ENCODE results near the gene LRRC42.

LRRC42 gene, protein sequence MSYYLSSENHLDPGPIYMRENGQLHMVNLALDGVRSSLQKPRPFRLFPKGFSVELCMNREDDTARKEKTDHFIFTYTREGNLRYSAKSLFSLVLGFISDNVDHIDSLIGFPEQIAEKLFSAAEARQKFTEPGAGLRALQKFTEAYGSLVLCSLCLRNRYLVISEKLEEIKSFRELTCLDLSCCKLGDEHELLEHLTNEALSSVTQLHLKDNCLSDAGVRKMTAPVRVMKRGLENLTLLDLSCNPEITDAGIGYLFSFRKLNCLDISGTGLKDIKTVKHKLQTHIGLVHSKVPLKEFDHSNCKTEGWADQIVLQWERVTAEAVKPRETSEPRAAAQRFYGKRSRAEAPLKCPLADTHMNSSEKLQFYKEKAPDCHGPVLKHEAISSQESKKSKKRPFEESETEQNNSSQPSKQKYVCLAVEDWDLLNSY

DNA sequence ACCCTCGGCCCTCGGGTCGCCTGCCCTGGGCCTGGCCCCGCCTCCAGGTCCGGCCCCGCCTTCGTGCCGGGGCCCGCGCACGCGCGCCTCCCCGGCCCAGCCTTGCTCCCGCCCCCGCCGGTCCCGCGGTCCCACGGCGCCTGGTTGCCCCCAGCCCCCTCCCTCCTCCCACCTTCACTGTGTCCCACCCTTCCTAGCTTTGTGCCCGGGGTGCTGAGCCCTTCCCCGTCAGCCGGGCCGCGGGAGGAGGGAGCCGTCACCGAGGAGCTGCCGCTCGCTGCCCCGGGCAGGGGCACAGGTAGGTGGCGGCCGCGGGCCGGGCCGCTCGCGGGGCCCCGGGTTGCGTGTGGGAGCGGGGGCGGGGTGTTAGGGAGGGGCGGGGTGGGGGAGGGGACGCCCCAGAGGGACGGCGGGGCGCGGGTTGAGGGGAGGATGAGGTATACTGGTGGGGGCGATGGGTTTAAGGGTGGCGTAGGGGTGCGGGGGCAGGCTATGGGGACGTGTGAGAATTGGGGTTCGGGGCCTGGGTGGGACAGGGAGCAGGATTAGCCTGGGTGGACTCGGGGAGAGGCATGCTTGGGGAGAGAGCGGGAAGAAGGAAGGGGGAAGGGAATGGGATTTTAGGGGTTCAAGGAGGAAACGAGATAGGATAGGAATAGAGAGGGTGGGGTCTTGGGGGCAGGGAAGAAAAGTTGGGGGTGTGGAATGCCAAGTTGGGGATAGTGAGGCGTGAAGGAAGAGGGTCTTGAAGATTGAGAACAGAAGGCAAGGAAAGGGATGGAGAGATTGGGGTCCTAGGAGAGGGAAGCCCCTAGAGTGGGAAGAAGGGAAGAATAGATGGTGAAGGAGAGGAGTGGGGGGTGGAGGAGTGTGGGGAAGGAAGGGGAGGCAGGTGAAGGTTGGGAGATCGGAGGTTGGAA is at the start of gene LRRC42:
LRRC42 (plus strand) TSS at position 99 of the 920 bp plus-strand sequence. CDS start 5,650 bp downstream, outside the sequence.
- no peak for DNase-seq

DNA sequence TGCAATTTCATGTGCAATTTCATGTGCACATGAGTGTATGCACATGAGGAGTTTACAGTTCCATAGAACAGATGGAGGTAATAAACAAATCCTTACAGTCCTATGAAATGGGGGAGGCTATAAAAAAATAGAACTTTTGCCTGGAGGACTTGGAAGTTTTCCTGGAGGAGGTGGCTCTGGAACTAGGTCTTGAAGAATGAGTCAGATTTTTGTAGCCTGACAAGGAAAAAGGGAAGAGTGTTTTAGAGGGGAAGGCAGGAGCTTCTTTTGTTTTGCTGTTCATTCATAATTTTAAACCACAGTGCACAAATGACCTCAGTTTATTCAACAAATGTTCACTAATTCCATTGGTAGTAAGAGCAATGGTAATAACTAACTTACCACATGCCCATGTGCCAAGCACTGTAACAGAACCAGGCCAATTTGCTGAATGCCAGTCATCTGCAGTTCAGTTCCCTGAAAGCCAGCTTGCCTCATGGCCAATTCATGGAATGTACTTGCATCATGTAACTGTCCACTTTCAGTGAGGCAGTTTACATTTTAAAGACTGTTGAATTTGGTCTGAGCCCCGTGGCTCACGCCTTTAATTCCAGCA is 49.4 kb upstream of the LRRC42 start:
- DNase-seq, result no peak

DNA sequence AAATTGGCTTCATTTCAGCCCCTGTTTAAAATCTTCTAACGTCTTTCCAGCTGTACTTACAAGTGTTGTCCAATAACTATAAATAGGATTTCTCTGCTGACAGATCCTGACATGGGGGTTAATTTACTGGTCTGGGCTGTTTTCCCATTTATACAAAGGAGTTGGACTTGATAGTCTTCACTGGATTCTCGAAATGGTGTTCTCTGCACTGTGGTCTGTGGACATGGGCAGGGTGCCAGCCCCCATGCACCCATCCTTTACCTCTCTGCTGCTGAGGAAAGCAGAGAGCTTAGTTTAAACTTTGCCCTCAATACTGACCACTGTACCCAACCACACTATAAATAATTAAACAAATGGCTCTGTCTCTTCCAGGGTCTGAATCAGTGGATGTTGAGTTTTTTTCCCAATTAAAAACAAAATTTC is 46.9 kb upstream of the LRRC42 start:
- DNase-seq, result no peak

DNA sequence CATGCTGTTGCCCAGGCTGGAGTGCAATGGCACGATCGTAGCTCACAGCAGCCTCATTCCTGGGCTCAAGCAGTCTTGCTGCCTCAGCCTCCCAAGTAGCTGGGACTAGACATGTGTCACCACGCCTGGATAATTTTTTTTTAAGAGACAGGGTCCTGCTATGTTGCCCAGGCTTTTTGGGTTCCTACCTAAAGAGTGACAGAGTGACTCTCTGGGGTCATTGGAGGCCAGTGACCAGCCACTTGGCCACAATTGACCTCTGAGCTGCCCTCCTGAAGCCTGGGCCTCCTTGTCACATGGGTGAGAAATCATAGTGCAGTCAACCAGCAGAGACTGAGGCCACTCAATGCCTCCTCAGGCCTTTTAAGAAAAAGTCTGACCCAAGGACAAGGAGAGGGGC is 46.4 kb upstream of the LRRC42 start:
- DNase-seq, result no peak

DNA sequence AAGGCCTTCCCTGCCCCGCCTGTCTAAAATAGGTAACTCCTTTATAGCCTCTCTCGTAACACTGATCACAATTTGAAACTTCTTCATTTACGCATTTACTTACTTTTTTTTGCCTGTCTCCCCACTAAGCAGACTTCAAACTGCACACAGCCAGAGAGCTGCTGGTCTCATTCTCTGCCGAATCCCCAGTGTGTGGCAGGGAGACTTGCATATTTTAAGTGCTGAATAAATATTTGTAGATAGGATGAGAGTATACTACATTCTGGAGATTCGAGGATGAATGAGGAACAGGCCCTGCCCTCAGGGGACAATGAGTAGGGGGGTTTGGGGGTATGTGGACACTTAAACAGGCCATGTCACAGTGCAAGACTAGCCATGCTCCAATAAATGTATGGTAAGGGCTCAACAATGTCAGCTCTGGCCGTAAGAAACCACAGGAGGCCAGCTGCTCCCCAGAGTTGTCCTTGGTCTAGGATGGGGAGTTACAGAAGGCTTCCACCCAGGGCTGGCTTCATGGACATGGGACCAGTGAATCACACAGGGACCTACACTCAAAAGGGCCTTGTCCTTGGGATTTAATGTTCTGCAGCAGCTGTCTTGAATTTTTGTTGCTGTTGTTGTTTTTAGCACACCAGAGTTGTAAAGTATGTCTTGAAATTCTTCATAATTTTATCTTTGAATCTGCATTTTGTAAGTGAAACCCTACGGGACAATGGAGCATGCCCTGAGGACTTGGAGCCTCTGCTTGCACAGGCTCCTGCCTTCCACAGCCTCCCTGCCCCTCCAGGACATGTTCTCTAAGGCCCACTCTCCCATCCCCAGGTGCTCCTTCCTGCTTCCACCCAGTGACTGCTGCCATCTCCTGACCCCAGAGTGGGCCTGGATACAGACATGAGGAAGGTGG is 43.7 kb upstream of the LRRC42 start:
- DNase-seq, result no peak

DNA sequence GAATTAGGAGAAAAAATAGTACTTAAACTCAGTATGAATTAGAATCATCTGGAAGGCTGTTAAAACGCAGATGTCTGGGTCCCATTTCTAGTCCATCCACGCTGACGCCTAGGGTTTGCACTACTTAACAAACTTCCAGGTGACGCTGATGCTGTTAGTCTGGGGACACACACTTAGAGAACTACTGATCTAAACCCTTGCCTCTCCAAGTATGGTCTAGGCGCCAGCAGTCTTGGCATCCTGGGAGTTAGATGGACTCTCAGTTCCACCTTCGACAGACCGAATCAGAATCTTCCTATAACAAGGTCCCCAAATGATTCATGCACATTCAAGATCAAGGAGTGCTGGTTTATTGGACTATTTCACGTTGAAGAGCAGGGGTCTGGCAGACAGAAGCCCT is 40.6 kb upstream of the LRRC42 start:
- DNase-seq, result no peak

DNA sequence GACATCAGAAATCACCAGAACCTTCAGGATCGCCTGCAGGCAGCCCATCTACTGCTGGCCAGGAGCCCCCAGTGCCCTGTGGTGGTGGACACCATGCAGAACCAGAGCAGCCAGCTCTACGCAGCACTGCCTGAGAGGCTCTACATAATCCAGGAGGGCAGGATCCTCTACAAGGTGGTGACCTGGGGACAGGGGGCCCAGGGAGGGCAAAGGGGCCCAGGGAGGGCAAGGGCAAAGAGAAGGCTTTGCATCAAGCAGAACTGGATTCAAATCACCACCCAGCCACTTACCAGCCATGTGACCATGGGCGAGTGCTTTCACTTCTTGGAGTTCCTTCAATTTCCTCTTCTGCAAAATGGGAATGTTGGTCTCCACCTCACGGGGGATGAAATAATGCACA is 40.0 kb upstream of the LRRC42 start:
- DNase-seq, result no peak

DNA sequence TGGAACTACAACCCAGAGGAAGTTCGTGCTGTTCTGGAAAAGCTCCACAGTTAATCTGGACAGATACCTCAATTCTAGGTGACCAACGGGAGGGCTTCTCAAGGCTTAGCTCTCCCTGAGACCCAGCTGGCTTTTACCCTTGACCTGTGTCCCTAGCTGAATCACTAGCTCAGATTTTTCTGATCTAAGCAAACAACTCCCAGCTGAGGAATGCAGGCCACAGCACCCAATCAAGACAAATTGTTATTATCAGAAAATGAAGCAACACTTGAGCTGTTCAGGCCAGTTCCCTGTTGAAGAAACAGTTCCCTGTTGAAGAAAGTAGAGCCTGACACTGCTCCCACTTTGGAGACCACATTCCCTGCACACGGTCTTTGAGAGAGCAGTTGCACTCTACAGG is 36.2 kb upstream of the LRRC42 start:
- no peak for DNase-seq

DNA sequence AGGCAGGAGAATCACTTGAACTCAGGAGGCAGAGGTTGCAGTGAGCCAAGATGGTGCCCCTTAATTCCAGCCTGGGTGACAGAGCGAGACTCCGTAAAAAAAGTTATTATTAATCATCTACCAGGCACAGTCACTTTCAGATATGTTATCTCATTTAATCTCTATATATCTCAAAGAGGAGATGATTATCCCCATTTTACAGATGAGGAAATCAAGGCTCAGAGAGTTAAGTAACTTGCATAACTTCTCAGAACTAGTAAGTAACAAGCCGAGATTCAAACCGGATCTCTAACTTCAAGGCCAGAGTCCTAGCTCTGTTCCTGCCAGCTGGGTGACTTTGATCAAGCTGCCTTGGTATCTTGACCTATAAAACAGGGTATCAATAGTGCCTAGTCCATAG is 34.7 kb upstream of the LRRC42 start:
- no peak for DNase-seq

DNA sequence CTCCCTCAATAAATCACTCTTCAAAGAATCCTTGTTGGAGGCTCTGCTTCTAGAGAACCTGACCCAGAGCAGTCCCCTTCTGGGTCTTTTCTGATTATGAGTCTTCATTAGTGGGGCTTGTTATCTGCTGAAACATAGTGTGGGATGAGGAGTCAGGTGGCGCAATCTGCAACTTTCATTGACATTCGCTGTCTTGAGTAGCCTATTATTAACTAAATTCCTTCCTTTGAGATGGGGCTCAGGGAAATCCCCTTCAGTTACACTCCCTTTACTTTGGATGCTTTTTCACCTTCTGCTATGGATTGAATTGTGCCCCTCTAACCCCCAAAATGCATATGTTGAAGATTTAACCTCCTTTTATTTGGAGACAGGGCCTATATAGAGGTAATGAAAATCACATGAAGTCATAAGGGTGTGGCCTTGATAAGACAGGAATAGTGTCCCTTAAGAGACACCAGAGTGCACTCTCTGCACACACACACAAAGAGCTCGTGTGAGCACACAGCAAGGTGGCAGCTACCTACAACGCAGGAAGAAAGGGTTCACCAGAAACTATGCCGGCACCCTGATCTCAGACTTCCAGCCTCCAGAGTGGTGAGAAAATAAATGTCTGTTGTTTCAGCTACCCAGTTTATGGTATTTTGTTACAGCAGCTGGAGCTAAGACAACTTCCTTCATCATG is 32.7 kb upstream of the LRRC42 start:
- no peak for DNase-seq

DNA sequence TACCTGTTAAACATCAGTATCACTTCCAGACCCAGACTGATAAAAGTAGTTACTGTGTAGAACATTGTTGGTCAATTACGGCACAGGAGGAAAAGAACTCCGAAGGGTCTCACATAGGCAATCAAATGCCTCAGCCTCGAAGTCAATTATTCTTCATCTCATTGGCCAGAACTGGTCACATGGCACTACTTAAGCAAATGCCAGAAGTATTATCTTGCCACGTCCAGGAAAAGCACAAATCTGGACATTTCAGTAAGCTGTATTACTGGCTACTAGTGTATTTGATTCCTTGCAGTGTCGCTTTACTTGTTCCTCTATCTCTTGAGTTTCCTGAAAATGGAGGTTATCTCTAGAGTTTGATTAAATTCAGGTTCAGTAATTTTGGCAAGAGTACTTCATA is 27.8 kb upstream of the LRRC42 start:
- no peak for DNase-seq

DNA sequence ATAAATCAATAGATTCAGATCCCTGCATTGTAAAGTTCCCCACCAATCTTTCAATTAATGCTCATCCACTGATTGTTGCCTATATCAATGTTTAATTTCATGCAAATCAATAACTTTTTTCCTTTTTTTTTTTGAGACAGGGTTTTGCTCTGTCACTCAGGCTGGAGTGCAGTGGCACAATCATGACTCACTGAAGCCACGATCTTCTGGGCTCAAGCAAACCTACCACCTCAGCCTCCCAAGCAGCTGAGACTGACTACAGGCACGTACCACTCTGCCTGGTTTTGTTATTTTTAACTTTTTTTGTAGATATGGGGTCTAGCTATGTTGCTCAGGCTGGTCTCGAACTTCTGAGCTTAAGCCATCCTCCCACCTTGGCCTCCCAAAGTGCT is 26.5 kb upstream of the LRRC42 start:
- no peak for DNase-seq

DNA sequence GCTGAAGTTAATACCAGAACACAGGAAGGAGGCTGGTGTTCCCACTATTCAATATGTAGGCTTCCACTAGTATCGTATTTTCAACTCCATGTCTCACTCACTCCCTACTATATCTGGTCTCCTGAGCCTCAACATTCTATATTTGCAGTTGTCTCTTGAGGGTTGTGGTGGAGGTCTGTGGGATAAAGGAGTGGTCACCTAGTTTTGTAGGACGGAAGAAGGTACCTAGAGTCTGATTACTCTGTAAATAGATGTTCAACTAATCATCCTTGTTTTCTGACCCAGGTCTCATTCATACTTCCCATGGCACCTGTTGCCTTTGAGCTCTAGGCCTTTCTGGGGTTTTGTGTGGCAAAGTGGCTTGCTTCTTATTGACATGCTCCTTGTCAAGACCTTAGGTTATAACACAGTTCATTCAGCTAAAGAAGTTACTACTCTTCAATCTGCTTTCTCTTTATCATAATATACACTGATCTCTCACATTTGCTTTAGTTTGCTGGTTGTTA is 18.7 kb upstream of the LRRC42 start:
- no peak for DNase-seq

DNA sequence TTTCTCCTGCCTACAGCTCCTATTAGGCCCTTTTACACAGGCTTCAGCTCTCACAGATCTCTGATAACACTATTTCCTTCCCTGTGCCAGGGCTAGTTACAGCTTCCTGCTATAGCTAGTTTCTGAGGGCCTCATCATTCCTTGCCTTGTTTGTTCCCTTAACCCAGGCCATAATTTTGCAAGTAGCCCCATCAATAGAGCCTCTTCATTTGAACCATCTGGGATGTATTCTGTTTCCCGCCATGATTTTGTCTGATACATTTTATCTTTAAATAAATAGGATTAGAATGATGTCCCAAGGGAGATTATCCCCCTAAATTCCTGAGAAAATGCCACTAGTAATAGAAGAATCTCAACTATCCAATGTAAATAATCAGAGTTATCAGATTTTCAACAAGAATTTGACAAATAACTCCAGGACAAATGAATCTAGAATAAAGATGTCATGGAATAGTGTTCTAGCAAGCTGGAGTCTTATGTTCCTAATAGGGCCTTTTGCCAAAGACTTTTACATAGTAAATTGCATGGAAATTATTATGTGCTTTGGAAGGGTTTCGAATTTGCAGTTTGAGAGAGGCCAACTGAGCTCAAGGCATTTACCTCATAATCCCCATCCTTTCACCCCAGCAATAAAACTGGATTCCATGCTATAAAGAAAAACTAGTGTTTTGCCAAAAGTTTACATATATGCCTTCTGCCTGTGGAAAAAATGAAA is 16.7 kb upstream of the LRRC42 start:
- no peak for DNase-seq

DNA sequence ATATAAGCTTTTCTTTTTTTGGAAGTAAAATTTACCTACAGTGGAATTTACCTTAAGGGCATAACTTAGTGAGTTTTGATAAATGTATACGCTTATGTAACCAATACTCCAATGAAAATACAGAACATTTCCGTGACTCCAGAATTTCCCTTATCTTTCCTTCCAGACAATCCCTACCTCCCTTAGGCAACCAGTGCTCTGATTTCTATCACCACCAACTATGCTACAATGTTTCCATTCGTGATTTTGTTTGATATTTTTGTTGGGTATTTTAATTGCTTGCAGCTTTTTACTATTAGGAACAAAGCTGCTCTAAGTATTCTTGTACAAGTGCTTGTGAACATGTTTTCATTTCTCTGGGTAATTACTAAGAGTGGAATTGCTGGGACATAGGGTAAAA is 15.2 kb upstream of the LRRC42 start:
- DNase-seq, result no peak

DNA sequence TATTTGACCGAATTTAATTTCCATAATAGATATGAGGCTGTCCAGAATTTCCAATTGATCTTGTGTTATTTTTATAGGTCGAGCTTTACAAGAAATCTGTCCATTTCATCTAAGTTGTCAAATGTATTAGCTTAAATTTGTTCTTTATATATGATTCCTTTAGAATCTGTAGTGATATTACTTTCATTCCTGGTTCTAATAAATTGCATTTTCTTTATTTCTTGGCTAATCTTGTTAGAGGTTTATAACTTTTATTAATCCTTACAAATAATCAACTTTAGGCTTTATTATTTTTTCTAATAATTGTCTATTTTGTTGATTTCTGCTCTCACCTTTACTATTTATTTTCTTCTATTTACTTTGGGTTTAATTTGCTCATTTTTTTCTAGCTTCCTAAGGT is 14.6 kb upstream of the LRRC42 start:
- no peak for DNase-seq

DNA sequence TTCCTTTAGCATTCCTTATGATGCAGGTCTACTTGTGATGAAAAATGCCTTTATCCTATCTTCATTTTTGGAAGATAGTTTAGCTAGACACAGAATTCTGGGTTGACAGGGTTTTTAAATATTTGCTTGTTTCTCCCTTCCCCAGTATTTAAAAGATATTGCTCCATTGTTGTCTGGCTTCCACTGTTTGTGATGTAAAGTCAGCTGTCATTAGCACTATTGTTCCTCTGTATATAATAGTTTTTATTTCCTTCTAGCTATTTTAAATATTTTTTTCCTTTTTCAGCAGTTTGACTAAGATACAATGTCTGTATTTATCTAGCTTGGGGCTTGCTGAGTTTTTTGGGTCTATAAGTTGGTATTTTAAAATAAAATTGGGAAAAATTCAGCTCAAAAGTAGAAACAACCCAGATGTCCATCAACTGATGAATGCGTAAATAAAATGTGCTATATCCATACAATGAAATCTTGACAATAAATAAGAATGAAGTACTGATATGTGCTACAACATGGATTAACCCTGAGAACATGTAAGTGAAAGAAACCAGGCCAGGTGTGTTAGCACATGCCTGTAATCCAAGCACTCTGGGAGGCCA is 11.9 kb upstream of the LRRC42 start:
- no peak for DNase-seq

DNA sequence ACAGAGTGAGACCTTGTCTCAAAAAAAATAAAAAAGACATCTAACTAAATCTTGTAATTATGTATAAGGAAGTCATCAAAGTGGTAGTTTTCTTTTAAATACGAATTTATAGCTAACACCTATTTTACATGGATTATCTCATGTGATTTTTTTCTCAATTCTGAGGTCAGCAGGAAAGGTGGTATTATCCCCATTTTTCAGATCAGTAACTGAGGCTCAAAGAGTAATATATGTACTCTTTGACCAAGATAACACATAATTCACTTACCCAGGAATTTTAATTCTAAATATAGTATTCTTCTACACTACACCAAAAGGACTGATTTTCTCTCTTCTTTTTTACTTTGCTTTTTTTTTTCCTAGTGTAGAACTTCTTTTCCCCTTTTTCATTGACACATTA is 9.7 kb upstream of the LRRC42 start:
- DNase-seq, result no peak

DNA sequence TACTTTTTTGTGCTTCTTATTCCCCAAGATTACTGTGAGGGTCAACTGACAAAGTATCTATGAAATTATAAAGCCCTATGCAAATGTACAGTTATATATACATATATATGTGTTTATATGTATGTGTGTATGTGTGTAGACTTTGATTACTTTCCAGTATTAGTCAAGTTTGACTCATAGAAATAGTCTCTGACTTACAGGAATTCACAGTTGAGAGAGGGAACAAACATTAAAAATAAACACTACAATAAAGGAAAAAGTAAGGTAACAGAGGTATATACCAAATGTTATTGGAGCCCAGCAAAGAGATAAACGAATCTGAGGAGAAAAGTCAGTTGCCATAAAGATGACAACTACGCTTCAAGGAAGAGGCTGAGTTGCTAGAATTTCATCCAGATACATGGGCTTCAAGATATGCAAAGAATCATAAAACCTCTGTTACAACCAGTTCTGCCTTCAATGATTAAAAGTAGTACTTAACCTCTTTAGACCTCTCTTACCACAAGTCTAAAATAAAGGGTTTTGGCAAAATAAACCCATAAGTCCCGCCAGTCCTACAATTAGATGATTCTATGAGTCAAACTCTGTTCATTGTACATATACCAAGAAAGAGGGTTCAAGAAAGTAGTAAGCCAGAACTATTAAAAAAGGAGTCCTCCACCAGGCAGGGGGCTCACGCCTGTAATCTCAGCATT is 7.9 kb upstream of the LRRC42 start:
- DNase-seq, result no peak
